Glomerular visceral epithelial cell (primary cell): ENCODE data around the gene TJP2.

Source experiments
- DNase-seq: peaks from one replicate; pipeline ENCODE4 v3.0.0-alpha.2; 2016; ENCODE audit errors: extremely low spot score

TJP2 gene

GRCh38 chr9:69232135-69232534 lies 58.1 kb downstream of the TJP2 start:
- no peak for DNase-seq

GRCh38 chr9:69234683-69235082 lies 60.6 kb downstream of the TJP2 start:
- DNase-seq: no peak

GRCh38 chr9:69236188-69236587 lies 62.1 kb downstream of the TJP2 start:
- DNase-seq: no peak

- no peak for DNase-seq
Observed at GRCh38 chr9:69237702-69238295, 63.7 kb downstream of the TJP2 start.

- DNase-seq: no peak
Observed at GRCh38 chr9:69243116-69243515, 69.0 kb downstream of the TJP2 start.

- no peak for DNase-seq
Observed at GRCh38 chr9:69246629-69247028, 72.6 kb downstream of the TJP2 start.

- no peak for DNase-seq
Observed at GRCh38 chr9:69248005-69248404, 73.9 kb downstream of the TJP2 start.

GRCh38 chr9:69249337-69249736 lies 75.3 kb downstream of the TJP2 start:
- DNase-seq: no peak

GRCh38 chr9:69250681-69251080 lies 76.6 kb downstream of the TJP2 start:
- DNase-seq: no peak

- DNase-seq: no peak
Observed at GRCh38 chr9:69252436-69252835, 78.4 kb downstream of the TJP2 start.

- no peak for DNase-seq
Observed at GRCh38 chr9:69253057-69253456, 79.0 kb downstream of the TJP2 start.

- DNase-seq: no peak
Observed at GRCh38 chr9:69254223-69254622, 80.1 kb downstream of the TJP2 start.

- DNase-seq: no peak
Observed at GRCh38 chr9:69255591-69255990, 81.5 kb downstream of the TJP2 start.

GRCh38 chr9:69258551-69258950 lies 84.5 kb downstream of the TJP2 start:
- no peak for DNase-seq

- DNase-seq: no peak
Observed at GRCh38 chr9:69260161-69260560, 86.1 kb downstream of the TJP2 start.

GRCh38 chr9:69261636-69262035 lies 87.6 kb downstream of the TJP2 start:
- DNase-seq: no peak

GRCh38 chr9:69264526-69264925 lies 90.4 kb downstream of the TJP2 start:
- DNase-seq: peak; percentile 8

GRCh38 chr9:69265891-69266290 lies 91.8 kb downstream of the TJP2 start:
- no peak for DNase-seq

- no peak for DNase-seq
Observed at GRCh38 chr9:69272212-69272611, 98.1 kb downstream of the TJP2 start.

- no peak for DNase-seq
Observed at GRCh38 chr9:69273161-69273560, 99.1 kb downstream of the TJP2 start.

GRCh38 chr9:69276775-69277174 lies 102.7 kb downstream of the TJP2 start:
- no peak for DNase-seq

- no peak for DNase-seq
Observed at GRCh38 chr9:69279084-69279731, 105.1 kb downstream of the TJP2 start.

GRCh38 chr9:69279733-69280132 lies 105.7 kb downstream of the TJP2 start:
- DNase-seq: no peak

- no peak for DNase-seq
Observed at GRCh38 chr9:69283003-69283402, 108.9 kb downstream of the TJP2 start.
